HEK293 (cell line): Measurements from ENCODE around the gene CDK14.

ENCODE experiments used
- CTCF ChIA-PET: fragments of 350-600 bp; formaldehyde crosslinking; extraction: SDS; loops from one replicate; lab custom pipeline; 2021; ENCODE audit warnings: antibody characterized with exemption; lab: Yijun Ruan, JAX
- POLR2A ChIA-PET: fragments of 300-600 bp; formaldehyde crosslinking; extraction: SDS; loops from one replicate; lab custom pipeline; 2020; ENCODE audit warnings: antibody characterized with exemption, inconsistent platforms; lab: Yijun Ruan, JAX
- H3K27ac ChIP-seq: fragments of 200-500 bp; sonication (Bioruptor generic); 2 replicates; pipeline ENCODE4 v1.5.1; 2014; ENCODE audit warnings: low read depth, low read length, control low read depth, inconsistent platforms; ENCODE audit errors: extremely low read depth
- H3K36me3 ChIP-seq, 2 experiments: fragments of 200-500 bp in 1 of 2; sonication (Bioruptor generic) in 1 of 2; 1 replicate in 1 of 2; 2 replicates in 1 of 2; pipeline ENCODE4 v1.5.1; 2014 to 2017; ENCODE audit warnings: inconsistent platforms in 2 of 2, low read length in 2 of 2; ENCODE audit not compliant: control insufficient read depth in 2 of 2, insufficient read depth in 1 of 2
- H3K4me1 ChIP-seq: fragments of 200-500 bp; sonication (Bioruptor generic); 2 replicates; pipeline ENCODE4 v1.5.1; 2014; ENCODE audit warnings: mild to moderate bottlenecking, low read length, inconsistent platforms; ENCODE audit not compliant: control insufficient read depth, insufficient read depth
- H3K4me3 ChIP-seq: 2 replicates; pipeline ENCODE4 v1.5.1; 2011; ENCODE audit warnings: low read depth, mild to moderate bottlenecking, control low read depth, low read length, moderate library complexity
- H3K9me3 ChIP-seq: fragments of 200-500 bp; sonication (Bioruptor generic); 2 replicates; pipeline ENCODE4 v1.5.1; 2014; ENCODE audit warnings: low read depth, low read length, inconsistent platforms; ENCODE audit not compliant: control insufficient read depth, insufficient read depth
- ZFP69B ChIP-seq: fragments of 450-650 bp; formaldehyde crosslinking; IDR thresholded peaks from 2 replicates; pipeline ENCODE4 v1.5.1; 2016; ENCODE audit warnings: missing biosample characterization, missing genetic modification characterization
- ZNF112 ChIP-seq: fragments of 450-650 bp; formaldehyde crosslinking; IDR thresholded peaks from 2 replicates; pipeline ENCODE4 v1.5.0; 2017; ENCODE audit warnings: missing biosample characterization, missing genetic modification characterization
- ZNF132 ChIP-seq: fragments of 450-650 bp; formaldehyde crosslinking; IDR thresholded peaks from 2 replicates; pipeline ENCODE4 v1.5.1; 2017; ENCODE audit warnings: missing biosample characterization, missing genetic modification characterization, borderline replicate concordance
- ZNF148 ChIP-seq: fragments of 450-650 bp; formaldehyde crosslinking; IDR thresholded peaks from 2 replicates; pipeline ENCODE4 v1.5.0; 2017; ENCODE audit warnings: missing biosample characterization, missing genetic modification characterization, borderline replicate concordance
- ZNF202 ChIP-seq: fragments of 450-650 bp; formaldehyde crosslinking; IDR thresholded peaks from 2 replicates; pipeline ENCODE4 v1.5.1; 2016; ENCODE audit warnings: missing biosample characterization, missing genetic modification characterization, borderline replicate concordance
- ZNF221 ChIP-seq: fragments of 450-650 bp; formaldehyde crosslinking; IDR thresholded peaks from 2 replicates; pipeline ENCODE4 v1.5.1; 2017; ENCODE audit warnings: missing biosample characterization, missing genetic modification characterization, borderline replicate concordance
- ZNF280D ChIP-seq: fragments of 450-650 bp; formaldehyde crosslinking; IDR thresholded peaks from 2 replicates; pipeline ENCODE4 v1.5.1; 2016; ENCODE audit warnings: missing biosample characterization, missing genetic modification characterization
- ZNF302 ChIP-seq: fragments of 450-650 bp; formaldehyde crosslinking; IDR thresholded peaks from 2 replicates; pipeline ENCODE4 v1.5.1; 2016; ENCODE audit warnings: missing biosample characterization, missing genetic modification characterization, low read depth
- ZNF571 ChIP-seq: fragments of 450-650 bp; formaldehyde crosslinking; IDR thresholded peaks from 2 replicates; pipeline ENCODE4 v1.5.0; 2017; ENCODE audit warnings: missing biosample characterization, missing genetic modification characterization
- ZNF654 ChIP-seq: fragments of 450-650 bp; formaldehyde crosslinking; IDR thresholded peaks from 2 replicates; pipeline ENCODE4 v1.5.1; 2016; ENCODE audit warnings: low read depth, missing biosample characterization, missing genetic modification characterization
- TF ChIP-seq, protein P1 (sequence below): fragments of 450-650 bp; formaldehyde crosslinking; IDR thresholded peaks from 2 replicates; pipeline ENCODE4 v1.5.1; 2016; ENCODE audit warnings: missing biosample characterization, missing genetic modification characterization
- TF ChIP-seq, protein P2 (sequence below): fragments of 450-650 bp; formaldehyde crosslinking; conservative IDR thresholded peaks from 2 replicates; pipeline ENCODE4 v1.5.1; 2016; ENCODE audit warnings: low read depth, missing biosample characterization, missing genetic modification characterization
- TF ChIP-seq, protein P3 (sequence below): IDR thresholded peaks from 2 replicates; pipeline ENCODE4 v1.6.1; 2011; ENCODE audit warnings: mild to moderate bottlenecking, low read depth, low read length, borderline replicate concordance

The CDK14 gene

GRCh38 chr7:91243591-91244301 is 647.6 kb downstream of the CDK14 start (continued):
- TF ChIP-seq ZNF571 (no peak), ZNF148 (tag by site-specific recombination) (no peak)

GRCh38 chr7:91247500-91247899 is 651.4 kb downstream of the CDK14 start:
- Histone ChIP-seq H3K4me1 (no peaks in the 10 kb centered on the region), H3K27ac (no peak overlapping the region), H3K36me3 (no peaks in the 10 kb centered on the region), H3K9me3 (no peaks in the 10 kb centered on the region), H3K4me3 (no peak overlapping the region)
- ChIA-PET CTCF (no interaction called here), POLR2A (no interaction called here)
- TF ChIP-seq ZNF221 (tag by site-specific recombination) = no peak
- no peak for TF ChIP-seq ZNF202 (tag by site-specific recombination)
- TF ChIP-seq, protein P1, sequence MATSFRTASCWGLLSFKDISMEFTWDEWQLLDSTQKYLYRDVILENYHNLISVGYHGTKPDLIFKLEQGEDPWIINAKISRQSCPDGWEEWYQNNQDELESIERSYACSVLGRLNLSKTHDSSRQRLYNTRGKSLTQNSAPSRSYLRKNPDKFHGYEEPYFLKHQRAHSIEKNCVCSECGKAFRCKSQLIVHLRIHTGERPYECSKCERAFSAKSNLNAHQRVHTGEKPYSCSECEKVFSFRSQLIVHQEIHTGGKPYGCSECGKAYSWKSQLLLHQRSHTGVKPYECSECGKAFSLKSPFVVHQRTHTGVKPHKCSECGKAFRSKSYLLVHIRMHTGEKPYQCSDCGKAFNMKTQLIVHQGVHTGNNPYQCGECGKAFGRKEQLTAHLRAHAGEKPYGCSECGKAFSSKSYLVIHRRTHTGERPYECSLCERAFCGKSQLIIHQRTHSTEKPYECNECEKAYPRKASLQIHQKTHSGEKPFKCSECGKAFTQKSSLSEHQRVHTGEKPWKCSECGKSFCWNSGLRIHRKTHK (tag by site-specific recombination) = no peak

DNA sequence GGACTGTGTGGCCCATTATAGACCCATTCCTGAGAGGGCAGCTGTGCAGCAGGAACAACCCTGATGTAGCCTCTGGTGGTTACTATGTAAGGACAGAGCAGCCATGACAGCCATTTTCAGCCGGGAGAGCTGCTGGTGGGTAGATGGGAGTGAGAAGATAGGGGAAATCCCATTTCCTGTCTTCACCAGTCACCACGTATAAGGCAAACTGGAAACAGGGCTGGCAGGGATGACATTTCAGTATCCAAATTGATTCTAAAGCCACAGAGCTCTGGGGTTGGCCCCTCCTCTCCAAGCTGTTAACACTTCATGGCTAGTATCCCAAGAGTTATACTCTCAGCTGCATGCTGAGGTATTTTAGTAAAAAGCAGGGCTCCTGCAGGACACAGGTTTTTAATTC is 652.9 kb downstream of the CDK14 start:
- POLR2A ChIA-PET = no interaction called here
- no peaks in the 10 kb centered on the region for H3K4me1 ChIP-seq
- no peaks in the 10 kb centered on the region for H3K36me3 ChIP-seq
- no peak overlapping the region for H3K27ac ChIP-seq
- H3K4me3 ChIP-seq = no peak overlapping the region
- TF ChIP-seq, protein P2, sequence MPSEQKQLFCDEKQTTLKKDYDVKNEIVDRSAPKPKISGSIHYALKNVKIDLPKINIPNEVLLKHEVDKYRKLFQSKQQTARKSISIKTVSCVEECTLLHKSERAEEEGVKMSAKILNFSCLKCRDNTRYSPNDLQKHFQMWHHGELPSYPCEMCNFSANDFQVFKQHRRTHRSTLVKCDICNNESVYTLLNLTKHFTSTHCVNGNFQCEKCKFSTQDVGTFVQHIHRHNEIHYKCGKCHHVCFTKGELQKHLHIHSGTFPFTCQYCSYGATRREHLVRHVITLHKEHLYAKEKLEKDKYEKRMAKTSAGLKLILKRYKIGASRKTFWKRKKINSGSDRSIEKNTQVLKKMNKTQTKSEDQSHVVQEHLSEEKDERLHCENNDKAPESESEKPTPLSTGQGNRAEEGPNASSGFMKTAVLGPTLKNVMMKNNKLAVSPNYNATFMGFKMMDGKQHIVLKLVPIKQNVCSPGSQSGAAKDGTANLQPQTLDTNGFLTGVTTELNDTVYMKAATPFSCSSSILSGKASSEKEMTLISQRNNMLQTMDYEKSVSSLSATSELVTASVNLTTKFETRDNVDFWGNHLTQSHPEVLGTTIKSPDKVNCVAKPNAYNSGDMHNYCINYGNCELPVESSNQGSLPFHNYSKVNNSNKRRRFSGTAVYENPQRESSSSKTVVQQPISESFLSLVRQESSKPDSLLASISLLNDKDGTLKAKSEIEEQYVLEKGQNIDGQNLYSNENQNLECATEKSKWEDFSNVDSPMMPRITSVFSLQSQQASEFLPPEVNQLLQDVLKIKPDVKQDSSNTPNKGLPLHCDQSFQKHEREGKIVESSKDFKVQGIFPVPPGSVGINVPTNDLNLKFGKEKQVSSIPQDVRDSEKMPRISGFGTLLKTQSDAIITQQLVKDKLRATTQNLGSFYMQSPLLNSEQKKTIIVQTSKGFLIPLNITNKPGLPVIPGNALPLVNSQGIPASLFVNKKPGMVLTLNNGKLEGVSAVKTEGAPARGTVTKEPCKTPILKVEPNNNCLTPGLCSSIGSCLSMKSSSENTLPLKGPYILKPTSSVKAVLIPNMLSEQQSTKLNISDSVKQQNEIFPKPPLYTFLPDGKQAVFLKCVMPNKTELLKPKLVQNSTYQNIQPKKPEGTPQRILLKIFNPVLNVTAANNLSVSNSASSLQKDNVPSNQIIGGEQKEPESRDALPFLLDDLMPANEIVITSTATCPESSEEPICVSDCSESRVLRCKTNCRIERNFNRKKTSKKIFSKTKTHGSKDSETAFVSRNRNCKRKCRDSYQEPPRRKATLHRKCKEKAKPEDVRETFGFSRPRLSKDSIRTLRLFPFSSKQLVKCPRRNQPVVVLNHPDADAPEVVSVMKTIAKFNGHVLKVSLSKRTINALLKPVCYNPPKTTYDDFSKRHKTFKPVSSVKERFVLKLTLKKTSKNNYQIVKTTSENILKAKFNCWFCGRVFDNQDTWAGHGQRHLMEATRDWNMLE (tag by site-specific recombination) = no peak
- TF ChIP-seq ZNF132 (tag by site-specific recombination) = no peak
- no peak for TF ChIP-seq ZFP69B
- no peak for TF ChIP-seq ZNF302
- no peak for TF ChIP-seq ZNF280D
- TF ChIP-seq, protein P3, sequence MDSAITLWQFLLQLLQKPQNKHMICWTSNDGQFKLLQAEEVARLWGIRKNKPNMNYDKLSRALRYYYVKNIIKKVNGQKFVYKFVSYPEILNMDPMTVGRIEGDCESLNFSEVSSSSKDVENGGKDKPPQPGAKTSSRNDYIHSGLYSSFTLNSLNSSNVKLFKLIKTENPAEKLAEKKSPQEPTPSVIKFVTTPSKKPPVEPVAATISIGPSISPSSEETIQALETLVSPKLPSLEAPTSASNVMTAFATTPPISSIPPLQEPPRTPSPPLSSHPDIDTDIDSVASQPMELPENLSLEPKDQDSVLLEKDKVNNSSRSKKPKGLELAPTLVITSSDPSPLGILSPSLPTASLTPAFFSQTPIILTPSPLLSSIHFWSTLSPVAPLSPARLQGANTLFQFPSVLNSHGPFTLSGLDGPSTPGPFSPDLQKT = no peak
- TF ChIP-seq ZNF654 (tag by site-specific recombination) = no peak
- no peak for TF ChIP-seq ZNF112 (tag by site-specific recombination)
- H3K9me3 ChIP-seq = no peaks in the 10 kb centered on the region
- CTCF ChIA-PET = interaction anchor here (0.6 kb wide), 1 partner anchor 26 kb away, joined by 3 read pairs; no protein-coding TSS in a partner anchor
